Measurements from ENCODE around the gene STX18.

STX18 gene

DNA sequence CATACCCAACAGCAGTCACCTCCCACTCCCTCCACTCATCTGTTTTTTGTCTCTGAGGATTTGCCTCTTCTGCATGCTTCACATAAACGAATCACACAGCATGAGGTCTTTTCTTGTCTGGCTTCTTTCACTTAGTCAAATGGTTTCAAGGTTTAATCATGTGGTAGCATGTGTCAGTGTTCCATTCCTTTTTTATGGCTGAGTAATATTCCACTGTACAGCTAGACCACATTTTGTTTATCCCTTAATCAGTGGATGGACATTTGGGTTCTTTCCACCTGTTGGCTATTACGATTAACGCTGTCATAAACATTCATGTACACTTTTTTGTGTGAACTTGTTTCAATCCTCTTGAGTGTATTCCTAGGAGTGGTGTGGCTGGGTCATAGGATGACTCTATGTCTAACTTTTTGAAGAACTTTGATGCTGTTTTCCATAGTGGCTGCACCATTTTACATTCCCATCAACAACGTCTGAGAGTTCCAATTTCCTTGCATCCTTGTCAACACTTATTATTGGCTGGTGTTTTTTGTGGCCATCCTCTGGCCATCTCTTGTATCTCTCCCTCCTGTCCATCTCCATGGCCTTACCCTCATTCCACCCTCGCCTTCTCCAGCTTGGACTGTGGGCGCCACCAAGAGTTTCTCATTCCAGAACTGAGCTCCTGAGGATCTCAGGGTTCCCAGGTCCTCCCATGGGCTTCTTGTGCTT is 167.3 kb downstream of the STX18 start:
- no peak for DNase-seq

Measured in SW 1271 (cell line).